ENCODE results near the gene SIGLEC6.

Gene SIGLEC6

GRCh38 chr19:51570962-51571575 lies 39.6 kb upstream of the SIGLEC6 start, which contains the start of gene ZNF175:
Gene ZNF175, plus strand, starts transcription at chr19:51571283. Its CDS starts 2,047 bp downstream, at chr19:51573330.
- H3K4me3 ChIP-seq (replicated peaks in 1 of 2; ENCODE audit: low read depth in 2 of 2, low read length in 2 of 2) = peak within 1 kb of the TSS; percentile 63 to 73
- DNase-seq (ENCODE audit: low read depth in 2 of 2) = peak; percentile 98
- TF ChIP-seq, protein P1, sequence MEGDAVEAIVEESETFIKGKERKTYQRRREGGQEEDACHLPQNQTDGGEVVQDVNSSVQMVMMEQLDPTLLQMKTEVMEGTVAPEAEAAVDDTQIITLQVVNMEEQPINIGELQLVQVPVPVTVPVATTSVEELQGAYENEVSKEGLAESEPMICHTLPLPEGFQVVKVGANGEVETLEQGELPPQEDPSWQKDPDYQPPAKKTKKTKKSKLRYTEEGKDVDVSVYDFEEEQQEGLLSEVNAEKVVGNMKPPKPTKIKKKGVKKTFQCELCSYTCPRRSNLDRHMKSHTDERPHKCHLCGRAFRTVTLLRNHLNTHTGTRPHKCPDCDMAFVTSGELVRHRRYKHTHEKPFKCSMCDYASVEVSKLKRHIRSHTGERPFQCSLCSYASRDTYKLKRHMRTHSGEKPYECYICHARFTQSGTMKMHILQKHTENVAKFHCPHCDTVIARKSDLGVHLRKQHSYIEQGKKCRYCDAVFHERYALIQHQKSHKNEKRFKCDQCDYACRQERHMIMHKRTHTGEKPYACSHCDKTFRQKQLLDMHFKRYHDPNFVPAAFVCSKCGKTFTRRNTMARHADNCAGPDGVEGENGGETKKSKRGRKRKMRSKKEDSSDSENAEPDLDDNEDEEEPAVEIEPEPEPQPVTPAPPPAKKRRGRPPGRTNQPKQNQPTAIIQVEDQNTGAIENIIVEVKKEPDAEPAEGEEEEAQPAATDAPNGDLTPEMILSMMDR (IDR thresholded peaks at IDR 0.05; ENCODE audit: low read depth, low read length) = no peak

- no peak overlapping the region for H3K4me3 ChIP-seq (replicated peaks in 1 of 2; ENCODE audit: low read depth in 2 of 2, low read length in 2 of 2)
- TF ChIP-seq, protein P1 (IDR thresholded peaks at IDR 0.05; ENCODE audit: low read depth, low read length) = no peak
- DNase-seq (ENCODE audit: low read depth in 2 of 2) = peak in 1 of 2 donors; percentile 11
Observed at GRCh38 chr19:51568456-51568855, 37.0 kb upstream of the SIGLEC6 start.

GRCh38 chr19:51567583-51567982 lies 36.1 kb upstream of the SIGLEC6 start:
- DNase-seq (ENCODE audit: low read depth in 2 of 2) = no peak
- H3K4me3 ChIP-seq (replicated peaks in 1 of 2; ENCODE audit: low read depth in 2 of 2, low read length in 2 of 2) = no peak overlapping the region
- TF ChIP-seq, protein P1 (IDR thresholded peaks at IDR 0.05; ENCODE audit: low read depth, low read length) = no peak

GRCh38 chr19:51566489-51567100 lies 35.1 kb upstream of the SIGLEC6 start:
- TF ChIP-seq, protein P1 (IDR thresholded peaks at IDR 0.05; ENCODE audit: low read depth, low read length) = no peak
- no peak overlapping the region for H3K4me3 ChIP-seq (replicated peaks in 1 of 2; ENCODE audit: low read depth in 2 of 2, low read length in 2 of 2)
- no peak for DNase-seq (ENCODE audit: low read depth in 2 of 2)

DNA sequence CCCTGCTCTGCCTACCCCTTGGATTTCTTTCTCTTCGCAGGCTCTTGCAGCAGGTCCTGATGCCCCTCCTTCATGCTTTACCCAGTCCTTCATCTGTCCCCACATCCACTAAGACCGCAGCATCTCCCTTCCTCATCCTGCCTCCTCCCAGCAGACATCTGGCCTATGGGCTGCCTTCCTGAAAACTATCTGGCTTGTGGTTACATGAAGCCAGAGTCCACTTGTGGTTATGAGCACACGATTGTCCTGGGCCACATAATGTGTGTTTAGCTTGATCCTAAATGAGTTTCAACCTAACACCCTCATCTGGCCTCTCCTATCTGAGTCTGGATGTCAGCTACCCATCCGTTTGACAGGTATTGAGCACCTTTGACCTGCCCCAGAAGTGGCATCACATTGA lies 34.1 kb upstream of the SIGLEC6 start:
- no peak for DNase-seq (ENCODE audit: low read depth in 2 of 2)
- TF ChIP-seq, protein P1 (IDR thresholded peaks at IDR 0.05; ENCODE audit: low read depth, low read length) = no peak
- no peak overlapping the region for H3K4me3 ChIP-seq (replicated peaks in 1 of 2; ENCODE audit: low read depth in 2 of 2, low read length in 2 of 2)

DNA sequence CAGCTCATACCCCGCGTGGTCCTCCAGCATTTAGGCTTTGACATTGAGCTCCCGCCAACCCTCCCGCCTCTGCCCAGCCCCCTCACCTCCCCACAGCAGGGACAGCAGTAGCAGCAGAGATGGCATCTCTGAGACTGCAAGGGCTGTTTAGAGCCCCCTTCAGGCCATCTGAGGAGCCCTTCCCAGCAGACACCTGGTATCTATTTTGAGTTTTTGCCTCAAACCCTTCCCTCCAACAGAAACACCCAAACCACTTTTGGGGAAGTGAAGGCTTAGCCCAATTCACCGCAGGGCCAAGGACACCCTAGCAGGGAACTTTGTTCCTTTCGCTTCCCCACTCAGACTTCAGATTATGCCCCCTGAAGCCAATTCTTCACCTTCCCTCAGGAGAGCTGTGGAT lies 33.3 kb upstream of the SIGLEC6 start:
- no peak for DNase-seq (ENCODE audit: low read depth in 2 of 2)
- TF ChIP-seq, protein P1 (IDR thresholded peaks at IDR 0.05; ENCODE audit: low read depth, low read length) = no peak
- H3K4me3 ChIP-seq (replicated peaks in 1 of 2; ENCODE audit: low read depth in 2 of 2, low read length in 2 of 2) = no peak overlapping the region

Data from cardiac fibroblast (primary cell).